Right lobe of liver (tissue), 6 donors: Measurements from ENCODE around the gene TM6SF1. TPM values are rescaled to one million over a fixed set of nuclear protein-coding genes. Genes with fewer than 3 reads are reported as not detected.
"Not testable (repeated sequence)": the region's sequence is repeated elsewhere in the genome, so short reads cannot be mapped to it uniquely, and the experiment has no call there.

Experiments used
- ATAC-seq, 4 donors: fragments of 200-7000 bp; cut with Tn5 transposase; one replicate each; pipeline ENCODE4 v1.9.1; 2020; ENCODE audit warnings: mild to moderate bottlenecking in 4 of 4, moderate library complexity in 4 of 4
- DNase-seq, 3 donors: peaks; one replicate each; pipeline ENCODE4 v3.0.0-alpha.2; 2020
- H3K27ac ChIP-seq, 3 donors: fragments of 200-600 bp; one replicate each; pipeline ENCODE4 v1.8.0; 2022
- H3K27me3 ChIP-seq, 2 donors: fragments of 200-600 bp; one replicate each; pipeline ENCODE4 v1.8.0; 2022
- H3K36me3 ChIP-seq, 4 donors: fragments of 200-600 bp; sonication (generic) in 1 of 4; one replicate each; pipeline versions ENCODE4 v1.5.1 to v1.8.0; 2017 to 2022; ENCODE audit warnings: control low read depth in 1 of 4
- H3K4me1 ChIP-seq, 4 donors: fragments of 200-600 bp; sonication (generic) in 1 of 4; one replicate each; pipeline versions ENCODE4 v1.5.1 to v1.8.0; 2017 to 2022; ENCODE audit warnings: control low read depth in 1 of 4
- H3K4me3 ChIP-seq, 3 donors: fragments of 200-600 bp; one replicate each; pipeline ENCODE4 v1.8.0; 2022
- H3K9me3 ChIP-seq, 4 donors: fragments of 200-600 bp; sonication (generic) in 1 of 4; one replicate each; pipeline versions ENCODE4 v1.5.1 to v1.8.0; 2017 to 2022; ENCODE audit warnings: control low read depth in 1 of 4
- CTCF ChIP-seq, 4 donors: fragments of 200-600 bp in 3 of 4; fragments of 450-650 bp in 1 of 4; IDR thresholded peaks; one replicate each; pipeline versions ENCODE4 v1.5.1 to v1.8.0; 2016 to 2022; ENCODE audit warnings: antibody characterized with exemption in 4 of 4, mild to moderate bottlenecking in 2 of 4
- POLR2A ChIP-seq: fragments of 450-650 bp; IDR thresholded peaks from one replicate; pipeline ENCODE4 v1.6.1; 2017; ENCODE audit warnings: antibody characterized with exemption, mild to moderate bottlenecking
- WGBS: methylation state at CpG from one replicate; pipeline ENCODE4 v1.1.6; 2018; ENCODE audit warnings: low coverage, low lambda C conversion rate; ENCODE audit not compliant: insufficient coverage; ENCODE audit errors: missing lambda C conversion rate; 5-methylcytosine and 5-hydroxymethylcytosine counted together
- intact Hi-C, 2 donors: fragments of 100-400 bp; cut with DNase I; formaldehyde crosslinking; loops; one replicate each; pipeline versions ENCODE4 v1.11.2 to v1.14.1; 2022
- total RNA-seq, 6 experiments: library from RNA; depleted of rRNA in 2 of 6; stranded (reverse); fragments of >200 nt in 2 of 6; fragmentation: NEBNext Ultra II Directional in 3 of 6; extraction: Animal tissue kit (Norgen Biotek cat#: 25700) in 3 of 6; gene quantifications; one replicate each; pipeline versions ENCODE4 v1.1.0 to v1.2.4, GENCODE V29; 2016 to 2023
- donor health status: DM: no; HTN: yes; CAD: no.
- donor health status: DM: no; HTN: no; CAD: no.
- donor health status: DM: no; HTN: no; CAD: no.
- donor health status: DM: no; HTN: yes; CAD: no.
- donor health status: DM: no; HTN: yes; CAD: no.

Gene TM6SF1
- total RNA-seq, 6 experiments from 2014 or later = 0.77 to 1.8 (median 1.1) TPM

- H3K9me3 ChIP-seq = no peaks in the 10 kb centered on the region
- no peaks in the 10 kb centered on the region for H3K27me3 ChIP-seq
- TF ChIP-seq CTCF (IDR thresholded peaks at IDR 0.05) = no peak
- no peak for TF ChIP-seq POLR2A
- ATAC-seq = no peak
- no peak for DNase-seq
- no peak overlapping the region for H3K4me3 ChIP-seq
- no peaks in the 10 kb centered on the region for H3K36me3 ChIP-seq
- no peak overlapping the region for H3K27ac ChIP-seq
- 55% methylated on average over 3 of the region's 3 CpGs for WGBS
- H3K4me1 ChIP-seq = no peaks in the 10 kb centered on the region
- intact Hi-C loops = no loop called here
Observed at GRCh38 chr15:83127547-83128150, 20.2 kb downstream of the TM6SF1 start.

- H3K9me3 ChIP-seq = no peaks in the 10 kb centered on the region
- DNase-seq (no peak), ATAC-seq (no peak)
- TF ChIP-seq CTCF (IDR thresholded peaks at IDR 0.05) (no peak), POLR2A (no peak)
- no peak overlapping the region for H3K4me3 ChIP-seq
- 42% methylated on average over 2 of the region's 2 CpGs for WGBS
- no peak overlapping the region for H3K27ac ChIP-seq
- intact Hi-C loops = no loop called here
- no peaks in the 10 kb centered on the region for H3K27me3 ChIP-seq
- no peaks in the 10 kb centered on the region for H3K36me3 ChIP-seq
- no peaks in the 10 kb centered on the region for H3K4me1 ChIP-seq
Observed at GRCh38 chr15:83129791-83130190, 22.3 kb downstream of the TM6SF1 start.

GRCh38 chr15:83132861-83133523 is 25.5 kb downstream of the TM6SF1 start:
- no peak for TF ChIP-seq CTCF (IDR thresholded peaks at IDR 0.05)
- TF ChIP-seq POLR2A = no peak
- Histone ChIP-seq H3K27me3 (no peaks in the 10 kb centered on the region), H3K4me3 (no peak overlapping the region), H3K4me1 (no peaks in the 10 kb centered on the region), H3K36me3 (no peaks in the 10 kb centered on the region), H3K27ac (no peak overlapping the region), H3K9me3 (no peaks in the 10 kb centered on the region)
- intact Hi-C loops = no loop called here
- ATAC-seq = no peak
- WGBS = 46% methylated on average over 2 of the region's 4 CpGs
- DNase-seq = no peak

- 97% methylated on average over 3 of the region's 3 CpGs for WGBS
- intact Hi-C loops, ATAC-seq, H3K9me3 ChIP-seq, H3K27ac ChIP-seq, H3K4me3 ChIP-seq, H3K36me3 ChIP-seq, H3K27me3 ChIP-seq, H3K4me1 ChIP-seq, DNase-seq: not testable (repeated sequence)
Observed at GRCh38 chr15:83142151-83142550, 34.7 kb downstream of the TM6SF1 start.

- Histone ChIP-seq H3K27ac (no peak overlapping the region), H3K27me3 (no peaks in the 10 kb centered on the region), H3K4me1 (no peaks in the 10 kb centered on the region), H3K36me3 (no peaks in the 10 kb centered on the region), H3K4me3 (no peak overlapping the region), H3K9me3 (no peaks in the 10 kb centered on the region)
- no peak for DNase-seq
- TF ChIP-seq POLR2A (no peak), CTCF (IDR thresholded peaks at IDR 0.05) (no peak)
- WGBS = 51% methylated on average over 3 of the region's 3 CpGs
- intact Hi-C loops = no loop called here
- ATAC-seq = no peak
Observed at GRCh38 chr15:83144771-83145170, 37.3 kb downstream of the TM6SF1 start.
